PFSK-1 (cell line): ENCODE results near the gene ATP2A1.

Experiments used
- FOXP2 ChIP-seq: optimal IDR thresholded peaks from 2 replicates; pipeline ENCODE3; 2011; ENCODE audit warnings: borderline replicate concordance, control low read depth, inconsistent platforms; ENCODE audit not compliant: insufficient read depth; ENCODE audit errors: extremely low read length, extremely low read depth
- POLR2AphosphoS5 ChIP-seq: IDR thresholded peaks from 2 replicates; pipeline ENCODE4 v1.6.1; 2012; ENCODE audit warnings: low read depth, mild to moderate bottlenecking, control low read depth, low read length, moderate library complexity
- REST ChIP-seq, 2 experiments: IDR thresholded peaks; 2 replicates each; pipeline versions ENCODE4 v1.6.1 to v1.8.0; 2011 to 2012; ENCODE audit warnings: low read depth in 2 of 2, low read length in 2 of 2, control low read depth in 1 of 2, inconsistent platforms in 1 of 2, mild to moderate bottlenecking in 1 of 2, moderate library complexity in 1 of 2; ENCODE audit not compliant: insufficient read depth in 1 of 2
- SIN3A ChIP-seq: IDR thresholded peaks from 2 replicates; pipeline ENCODE4 v1.6.1; 2012; ENCODE audit warnings: mild to moderate bottlenecking, low read length, moderate library complexity, borderline replicate concordance; ENCODE audit not compliant: insufficient read depth
- TAF1 ChIP-seq: IDR thresholded peaks from 2 replicates; pipeline ENCODE4 v1.6.1; 2012; ENCODE audit warnings: low read length, control low read depth, borderline replicate concordance; ENCODE audit not compliant: insufficient read depth

GRCh38 chr16:28874406-28874805 lies 3.9 kb upstream of the ATP2A1 start:
- no peak for TF ChIP-seq REST (IDR thresholded peaks at IDR 0.05; ENCODE audit: insufficient read depth in 1 of 2, low read depth in 2 of 2, low read length in 2 of 2)
- no peak for TF ChIP-seq SIN3A
- TF ChIP-seq POLR2AphosphoS5 = no peak
- TF ChIP-seq TAF1 = no peak
- no peak for TF ChIP-seq FOXP2
